NCI-H146 treated with DMSO at 0.1 percent for 48 hours (cell line): ENCODE data around the gene PLEKHG7.
A peak's percentile ranks its signal among the peaks of the same experiment; 100 is the strongest.
"Not testable (repeated sequence)": the region's sequence is repeated elsewhere in the genome, so short reads cannot be mapped to it uniquely, and the experiment has no call there.

Experiments
- DNase-seq: peaks from one replicate; lab custom pipeline; 2025; ENCODE audit not compliant: unreplicated experiment; lab: John Stamatoyannopoulos, UW

Gene PLEKHG7, protein sequence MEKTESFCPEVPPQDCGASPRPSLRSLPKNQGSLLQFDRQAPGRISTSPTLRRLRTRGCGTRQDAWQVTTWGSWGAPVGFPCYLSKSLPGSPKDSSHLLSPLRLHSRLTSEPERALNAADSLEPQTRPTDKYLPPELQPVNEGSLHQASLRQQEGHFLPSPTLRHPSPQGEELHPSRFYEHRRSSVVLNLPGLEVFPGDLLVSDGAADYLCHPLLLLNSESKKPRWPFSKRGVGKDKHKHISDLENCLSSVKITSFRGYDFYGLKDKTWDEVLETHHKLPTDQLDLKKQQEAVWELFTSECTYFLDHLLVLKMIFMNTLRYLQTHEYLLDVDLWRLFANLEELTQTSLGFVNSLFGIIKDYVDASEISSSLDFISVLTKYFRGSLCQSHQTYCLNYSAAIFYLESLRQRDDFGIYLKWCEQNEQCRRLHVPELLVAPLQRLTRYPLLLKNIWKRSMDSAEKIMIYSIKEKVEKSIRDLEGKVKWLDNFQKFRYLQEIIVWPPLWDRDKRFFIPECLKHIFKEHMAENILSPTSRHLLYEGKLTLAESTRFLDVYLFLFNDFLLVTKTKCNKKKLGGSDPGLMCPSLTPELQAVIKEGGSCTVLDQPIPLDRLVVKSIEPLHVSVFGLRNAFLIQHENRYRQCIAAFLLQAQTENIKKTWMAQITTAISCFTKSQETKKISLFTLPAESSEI

DNA sequence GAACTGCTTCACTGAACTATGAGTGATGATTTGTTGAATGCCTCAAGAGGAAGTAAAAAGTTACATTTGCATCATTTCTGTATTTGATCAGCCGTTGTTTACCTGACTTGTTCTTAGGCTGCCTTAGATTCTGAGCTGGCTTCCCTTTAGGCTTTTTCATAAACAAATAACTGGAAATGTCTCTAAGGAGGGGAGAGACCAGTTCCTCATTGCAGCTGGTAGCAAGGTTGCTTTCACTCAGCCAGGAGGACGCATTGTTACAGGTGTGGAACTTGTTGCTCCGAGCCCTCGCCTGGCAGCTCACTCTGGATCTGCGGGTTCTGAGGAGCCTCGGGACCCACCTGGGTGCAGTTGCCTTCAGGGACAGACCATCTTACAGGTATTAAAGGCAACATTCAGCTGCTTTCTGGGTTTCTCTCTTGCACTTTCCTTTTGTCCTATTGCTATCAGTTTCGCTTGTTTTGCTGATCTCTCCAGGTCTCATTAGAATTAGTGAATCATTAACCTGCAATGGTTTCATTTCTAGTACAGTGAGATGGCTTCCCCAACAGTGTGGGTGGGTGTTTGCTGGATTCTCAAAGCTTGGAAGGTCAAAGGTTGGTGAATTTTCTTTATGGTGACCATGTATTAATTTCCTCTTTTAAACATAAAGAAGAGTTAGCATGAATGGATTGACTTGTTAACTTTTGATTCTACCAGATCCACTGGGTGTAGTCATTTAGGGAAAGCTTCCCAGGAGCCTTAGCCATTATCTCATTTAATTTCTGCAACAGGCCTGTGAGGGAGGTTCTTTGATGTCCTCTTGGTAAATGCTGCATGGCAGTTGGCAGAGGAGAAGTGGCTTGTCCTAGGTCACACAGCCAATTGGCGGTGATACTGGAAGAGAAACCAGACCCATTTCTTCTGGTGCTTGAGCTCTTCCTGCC lies at the start of gene PLEKHG7:
TSS of gene PLEKHG7 (plus strand) at position 236 of the 926 bp plus-strand sequence. CDS start 3,643 bp downstream, outside the sequence.
- DNase-seq = no peak

DNA sequence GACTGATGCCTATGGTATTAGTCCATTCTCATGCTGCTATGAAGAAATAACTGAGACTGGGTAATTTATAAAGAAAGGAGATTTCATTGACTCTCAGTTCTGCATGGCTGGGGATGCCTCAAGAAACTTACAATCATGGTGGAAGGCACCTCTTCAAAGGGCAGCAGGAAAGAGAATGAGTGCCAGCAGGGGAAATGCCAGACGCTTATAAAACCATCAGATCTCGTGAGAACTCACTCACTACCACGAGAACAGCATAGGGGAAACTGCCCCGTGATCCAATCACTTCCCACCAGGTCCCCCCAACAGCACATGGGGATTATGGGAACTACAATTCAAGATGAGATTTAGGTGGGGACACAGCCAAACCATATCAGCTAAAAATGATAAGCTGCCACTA lies 48.5 kb upstream of the PLEKHG7 start:
- not testable (repeated sequence) for DNase-seq

DNA sequence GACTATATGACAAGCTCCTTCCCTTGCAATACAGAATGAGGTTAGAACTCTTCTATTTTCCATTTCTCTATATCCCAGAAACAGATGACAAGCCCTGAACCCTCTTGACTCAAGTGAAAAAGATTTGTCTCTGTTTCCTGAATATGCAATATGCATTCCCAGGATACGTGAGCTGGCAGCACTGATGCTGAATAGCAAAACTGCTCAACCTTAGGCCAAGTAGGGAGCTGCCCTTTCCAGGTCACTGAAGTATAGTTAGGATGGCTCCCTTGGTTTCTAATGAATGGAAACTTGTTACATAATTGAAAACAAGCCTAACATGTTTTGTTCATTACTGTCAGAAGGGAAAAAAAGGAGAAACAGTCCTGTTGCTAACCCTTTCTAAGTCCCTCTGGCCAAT lies 47.9 kb upstream of the PLEKHG7 start:
- no peak for DNase-seq

DNA sequence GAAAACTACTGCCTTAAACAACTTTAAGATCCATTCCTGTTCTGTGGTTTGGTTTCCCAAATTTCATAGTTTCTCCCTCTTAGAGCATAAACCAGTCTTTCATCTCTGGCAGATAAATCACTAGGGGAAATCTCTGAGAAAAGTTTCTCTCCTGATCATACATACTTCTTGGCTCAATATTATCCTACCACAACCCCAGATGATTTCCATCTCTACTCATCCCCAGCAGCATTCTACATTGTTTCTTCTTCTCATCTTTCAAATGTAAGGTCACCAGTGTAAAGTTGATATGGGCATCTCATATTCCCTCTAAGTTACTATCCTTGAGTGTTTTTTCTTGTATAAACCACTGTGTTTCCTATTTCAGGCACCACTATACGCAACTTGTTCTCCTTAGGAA lies 45.9 kb upstream of the PLEKHG7 start:
- no peak for DNase-seq

DNA sequence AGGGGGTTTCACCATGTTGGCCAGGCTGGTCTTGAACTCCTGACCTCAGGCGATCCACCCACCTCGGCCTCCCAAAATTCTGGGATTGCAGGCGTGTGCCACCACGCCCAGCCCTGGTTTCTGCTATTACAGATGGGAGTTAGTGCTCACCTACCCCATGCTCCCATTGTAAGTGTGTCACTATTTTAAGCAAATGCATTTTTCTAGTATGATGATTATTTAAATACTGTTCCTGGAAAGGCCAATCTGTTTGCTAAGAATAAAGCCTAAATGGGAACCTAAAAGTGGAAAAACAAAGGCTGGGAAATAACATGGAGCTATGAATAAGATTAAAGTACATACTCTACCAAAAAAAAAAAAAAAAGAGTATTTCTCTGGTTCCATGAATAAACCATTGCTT lies 45.0 kb upstream of the PLEKHG7 start:
- no peak for DNase-seq

DNA sequence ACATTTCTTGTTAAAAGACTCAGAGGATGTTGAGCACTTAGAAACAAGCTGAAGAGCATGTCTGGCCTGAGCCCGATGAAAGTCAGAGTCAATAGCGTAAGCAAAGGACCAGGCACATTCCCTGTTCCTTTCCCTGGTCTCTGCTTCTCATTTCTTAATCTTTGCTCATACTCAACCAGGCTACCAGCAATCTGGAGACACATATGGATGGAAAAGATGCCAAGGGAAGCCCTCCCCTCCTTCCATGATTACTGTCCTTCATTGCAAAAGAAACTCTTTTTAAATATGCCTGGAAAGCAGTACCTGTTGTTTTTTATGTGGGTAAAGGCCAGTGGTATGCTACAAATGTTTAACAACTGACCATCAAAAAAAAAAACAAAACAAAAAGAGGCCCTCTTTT lies 44.2 kb upstream of the PLEKHG7 start:
- no peak for DNase-seq

DNA sequence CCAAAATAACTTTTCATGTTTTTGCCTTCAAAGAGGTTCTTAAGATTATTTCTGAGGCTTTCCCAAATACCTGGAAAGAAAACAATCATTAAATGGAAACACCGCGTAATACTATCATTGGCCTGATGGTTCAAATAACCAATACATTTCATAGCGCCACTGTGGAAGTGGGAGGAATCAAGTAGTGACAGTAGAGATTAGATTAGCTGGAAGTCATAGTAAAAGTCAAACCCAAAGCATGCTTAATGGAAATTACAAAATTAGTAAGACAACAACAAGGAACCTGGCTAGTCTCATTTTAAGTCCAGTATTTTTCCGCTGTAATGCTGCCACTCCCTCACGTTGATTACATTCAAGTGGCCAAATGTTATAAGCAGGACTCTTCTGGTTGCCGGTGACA lies 41.5 kb upstream of the PLEKHG7 start:
- no peak for DNase-seq

DNA sequence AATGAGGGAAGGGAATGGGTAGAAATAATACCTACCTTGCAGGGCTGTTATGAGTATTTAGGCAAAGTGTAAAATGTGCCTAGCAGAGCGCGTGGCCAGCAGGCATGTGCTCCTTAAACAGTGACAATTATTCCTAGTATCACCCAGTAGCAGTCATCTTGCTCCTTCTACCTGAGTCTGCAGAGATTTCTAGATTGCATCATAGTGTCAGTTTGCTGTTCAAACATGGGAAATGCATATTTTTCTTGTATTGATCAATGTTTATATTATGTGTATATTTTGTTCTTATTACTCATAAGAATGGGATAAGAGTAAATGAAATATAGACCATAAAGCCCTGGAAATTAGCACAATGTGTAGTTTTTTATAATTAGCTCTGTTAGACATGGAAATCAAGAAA lies 37.3 kb upstream of the PLEKHG7 start:
- DNase-seq = no peak

DNA sequence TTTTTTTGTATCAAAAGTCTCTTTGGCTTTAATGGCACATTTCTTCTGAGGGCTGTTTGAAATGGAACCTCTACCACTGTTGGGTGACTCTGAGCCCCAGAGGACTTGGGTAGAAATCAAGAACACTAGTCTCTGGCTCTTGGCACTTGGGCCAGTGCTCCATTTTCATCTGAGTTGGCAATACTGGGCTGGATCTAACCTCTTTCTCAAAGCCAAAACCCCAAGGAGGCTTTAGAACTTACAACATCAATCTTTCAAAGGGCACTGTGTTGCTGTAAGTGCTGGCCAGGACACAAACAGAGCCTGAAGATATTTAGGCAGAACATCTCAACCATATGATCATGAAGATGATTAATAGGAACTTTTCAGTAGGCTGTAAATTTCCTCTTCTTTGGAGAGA lies 34.0 kb upstream of the PLEKHG7 start:
- no peak for DNase-seq

DNA sequence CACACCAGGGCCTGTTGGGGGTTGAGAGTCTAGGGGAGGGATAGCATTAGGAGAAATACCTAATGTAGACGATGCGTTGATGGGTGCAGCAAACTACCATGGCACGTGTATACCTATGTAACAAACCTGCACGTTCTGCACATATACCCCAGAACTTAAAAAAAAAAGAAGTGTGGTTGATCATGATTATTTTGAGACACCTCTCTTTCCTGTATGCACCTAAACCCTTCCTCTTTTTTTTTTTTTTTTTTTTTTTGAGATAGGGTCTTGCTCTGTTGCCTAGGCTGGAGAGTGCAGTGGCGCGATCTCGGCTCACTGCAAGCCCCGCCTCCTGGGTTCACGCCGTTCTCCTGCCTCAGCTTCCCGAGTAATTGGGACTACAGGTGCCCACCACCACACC lies 31.3 kb upstream of the PLEKHG7 start:
- DNase-seq = not testable (repeated sequence)

DNA sequence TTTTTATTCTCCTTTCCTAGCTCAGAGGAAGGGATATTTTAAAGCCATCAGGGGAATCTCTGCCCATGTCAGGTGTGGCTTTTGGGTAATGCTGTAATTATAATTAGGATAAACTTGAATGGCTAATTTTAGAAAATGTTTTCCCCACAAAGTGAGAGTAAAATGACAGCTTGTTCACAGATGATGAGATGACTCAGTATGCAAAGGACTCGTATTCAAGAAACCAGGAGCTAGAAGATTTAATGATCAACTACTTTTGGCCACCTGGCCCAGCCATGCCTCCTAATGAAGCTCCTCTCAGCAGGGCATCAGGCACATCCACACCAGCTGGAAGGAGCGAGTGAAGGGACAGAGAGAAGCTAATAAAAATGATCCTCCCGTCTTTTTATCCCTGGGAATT lies 29.0 kb upstream of the PLEKHG7 start:
- DNase-seq = no peak

DNA sequence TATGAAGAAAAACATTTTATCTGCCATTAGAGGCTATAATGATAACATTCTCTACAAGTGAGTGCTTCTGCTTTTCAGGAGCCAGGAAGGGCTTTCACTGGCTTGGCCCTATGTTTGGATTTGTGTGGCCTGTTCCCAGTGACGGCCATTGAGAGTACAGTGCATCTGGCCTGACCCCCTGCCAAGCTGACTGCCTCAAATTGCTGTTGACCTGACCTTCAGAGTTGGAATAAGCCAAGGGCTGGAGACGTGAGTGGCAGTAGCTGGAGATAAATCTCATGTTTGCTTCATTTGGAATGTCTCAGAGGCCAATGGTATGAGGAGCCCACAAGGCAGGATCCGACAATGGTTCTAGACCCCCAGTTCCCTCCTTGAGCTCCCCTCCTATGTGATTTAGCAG lies 28.3 kb upstream of the PLEKHG7 start:
- DNase-seq = no peak

DNA sequence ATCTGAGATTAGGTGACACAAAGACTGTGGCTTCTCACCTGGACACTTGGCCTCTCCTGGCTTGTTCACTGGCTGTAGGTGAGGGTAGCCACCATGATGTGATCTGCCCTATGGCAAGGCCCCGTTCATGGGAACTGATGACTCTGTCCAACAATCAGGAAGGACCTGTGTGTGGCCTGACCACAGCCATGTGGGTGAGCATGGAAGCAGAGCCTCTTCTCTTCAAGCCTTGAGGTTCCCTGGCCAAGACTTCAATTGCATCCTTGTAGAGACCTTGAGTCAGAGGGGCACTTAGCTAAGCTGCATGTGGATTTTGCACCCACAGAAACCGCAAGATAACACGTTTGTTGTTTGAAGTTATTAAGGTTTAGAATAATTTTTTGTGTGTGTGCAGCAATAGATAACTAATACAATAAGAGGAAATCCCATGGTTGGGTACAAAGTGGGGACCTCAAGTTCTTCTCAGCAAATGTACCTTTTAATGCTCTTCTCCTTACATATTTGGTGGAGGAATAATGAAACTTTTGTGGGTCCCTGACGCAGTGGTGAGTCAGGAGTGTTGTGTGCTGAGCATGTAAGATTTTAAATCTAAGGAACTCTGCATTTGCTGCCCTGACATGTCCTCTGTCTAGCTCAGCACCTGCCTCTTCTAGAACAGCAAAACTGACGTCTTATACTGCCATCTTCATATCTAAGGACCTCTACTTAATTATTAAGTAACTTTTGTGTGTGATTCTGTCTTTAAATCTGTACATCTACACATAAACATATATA lies 27.5 kb upstream of the PLEKHG7 start:
- no peak for DNase-seq

DNA sequence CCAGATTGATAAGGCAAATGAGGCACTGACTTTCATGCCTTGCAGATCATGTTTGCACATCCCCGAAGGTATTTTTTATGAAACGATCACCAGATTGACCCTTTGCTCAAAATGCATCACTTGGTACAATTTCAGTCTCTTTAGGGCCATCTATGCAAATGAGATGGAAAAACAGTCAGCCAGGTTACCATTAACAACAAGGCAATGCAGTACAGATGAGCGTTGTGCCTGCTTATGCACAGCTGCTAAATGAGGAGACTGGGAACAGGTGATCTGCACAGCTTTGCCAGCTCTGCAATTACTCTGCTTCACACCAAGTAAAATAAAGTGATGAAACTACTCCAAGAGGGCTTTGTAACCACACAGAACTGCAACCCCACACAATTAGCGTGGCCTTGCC lies 26.1 kb upstream of the PLEKHG7 start:
- DNase-seq = no peak

DNA sequence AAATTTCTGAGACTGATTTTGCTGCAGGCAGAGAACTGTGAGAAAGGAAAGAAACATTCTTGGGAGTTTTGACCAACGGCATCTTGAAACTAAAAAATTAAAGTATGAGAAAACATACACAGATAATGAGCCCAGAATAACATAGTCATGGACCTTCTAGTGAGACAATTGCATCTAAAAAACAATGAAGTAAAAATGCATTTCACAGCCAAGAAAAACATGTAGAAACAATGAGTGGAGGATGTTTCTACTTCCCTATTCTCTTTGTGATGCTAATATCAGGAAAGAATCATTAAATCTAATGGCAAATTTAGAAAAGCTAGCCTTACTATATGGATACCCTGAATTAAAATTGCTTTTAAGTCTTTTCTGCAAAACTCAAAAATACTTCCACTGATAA lies 12.2 kb upstream of the PLEKHG7 start:
- no peak for DNase-seq

DNA sequence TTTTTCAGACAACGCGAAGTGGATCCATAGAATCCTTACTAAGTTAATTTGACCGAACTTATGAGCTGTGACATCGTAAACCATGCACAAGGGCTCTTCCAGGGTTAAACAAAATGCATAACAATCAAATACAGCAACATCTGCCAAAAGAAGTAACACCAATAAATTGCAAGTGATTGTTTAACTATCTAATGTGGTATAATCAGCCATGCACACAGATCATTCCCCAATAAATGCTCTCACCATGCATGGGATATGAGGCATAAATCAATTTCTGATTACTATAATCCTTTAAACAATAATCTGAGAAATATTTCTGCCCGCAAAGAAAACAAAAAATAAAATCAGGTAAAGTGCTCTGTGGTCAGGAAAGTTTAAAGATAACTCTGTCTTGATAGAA lies 7.7 kb upstream of the PLEKHG7 start:
- DNase-seq = no peak

DNA sequence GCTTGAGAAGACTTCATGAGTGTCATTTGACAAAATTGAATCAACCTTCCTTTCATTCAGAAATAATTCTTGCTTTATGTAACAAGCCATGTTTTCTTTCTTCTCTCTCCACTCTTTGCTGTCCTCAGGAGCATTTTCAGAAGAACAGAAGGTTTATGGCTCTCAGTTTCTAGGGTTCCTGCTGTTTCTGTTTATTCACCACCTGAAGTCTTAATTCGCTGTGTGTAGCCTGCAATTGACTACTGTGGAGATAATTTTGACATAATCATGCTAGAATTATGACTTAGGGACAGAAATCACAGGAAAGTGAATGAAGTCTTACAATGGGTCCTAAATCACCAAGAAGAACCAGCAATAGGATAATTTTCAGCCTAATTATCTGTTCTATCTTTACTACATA lies 7.2 kb upstream of the PLEKHG7 start:
- DNase-seq = peak; percentile 82

DNA sequence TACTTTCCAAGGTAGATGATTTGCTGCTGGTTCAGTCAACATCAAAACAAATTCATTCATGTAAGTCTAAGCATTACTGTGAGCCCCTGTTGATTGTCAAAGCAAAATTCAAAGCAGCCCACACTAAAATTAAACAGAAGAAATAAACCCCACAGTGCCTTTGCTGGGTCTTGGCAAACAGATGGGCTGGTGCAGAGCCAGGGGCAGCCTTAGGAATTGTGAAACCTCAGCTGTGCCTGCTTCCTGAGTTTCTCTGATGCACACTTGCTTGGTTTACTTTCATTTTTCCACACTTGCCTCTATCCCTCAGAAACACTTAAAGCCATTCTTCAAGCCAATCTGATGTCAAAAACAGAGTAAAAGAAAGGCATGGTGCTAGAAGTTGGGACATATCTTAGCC lies 6.6 kb upstream of the PLEKHG7 start:
- DNase-seq = no peak

DNA sequence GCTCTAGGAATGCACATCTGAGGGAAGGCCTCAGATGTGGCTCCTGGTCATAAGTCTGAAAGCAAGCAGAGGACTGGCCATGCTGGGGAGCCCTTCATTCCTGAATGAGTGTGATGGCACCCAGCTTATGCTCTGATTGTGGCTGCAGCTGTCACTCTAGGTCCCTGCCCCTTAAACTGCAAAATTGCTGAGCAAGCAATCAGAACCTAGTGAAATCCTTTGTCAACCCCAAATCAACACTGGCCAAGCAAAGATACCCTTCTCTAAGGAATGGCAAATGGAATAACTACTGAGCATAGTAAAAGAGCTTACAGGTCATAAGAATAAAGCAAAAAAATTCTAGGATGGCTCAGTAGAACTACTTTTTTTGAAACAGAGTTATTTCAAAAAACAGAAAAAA lies 4.3 kb upstream of the PLEKHG7 start:
- DNase-seq = no peak

DNA sequence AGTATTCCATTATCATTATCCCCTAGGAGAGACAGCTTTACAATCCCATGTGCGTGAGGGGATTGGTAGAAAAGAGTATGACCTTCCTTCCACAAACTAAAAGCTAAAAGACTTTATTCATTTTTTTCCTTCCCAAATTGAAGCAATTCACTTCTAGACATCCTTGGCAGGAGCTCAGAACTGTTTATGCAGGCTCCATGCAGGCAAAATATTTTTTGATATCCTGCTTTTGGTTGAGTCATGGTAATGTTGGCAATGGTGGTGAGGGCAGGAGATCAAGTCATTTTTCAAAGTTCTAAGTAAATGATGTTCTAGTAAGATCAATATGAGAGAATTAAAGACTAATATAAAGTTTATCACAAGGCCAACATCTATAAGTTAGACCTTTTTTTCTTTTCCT lies 1.3 kb upstream of the PLEKHG7 start:
- no peak for DNase-seq

DNA sequence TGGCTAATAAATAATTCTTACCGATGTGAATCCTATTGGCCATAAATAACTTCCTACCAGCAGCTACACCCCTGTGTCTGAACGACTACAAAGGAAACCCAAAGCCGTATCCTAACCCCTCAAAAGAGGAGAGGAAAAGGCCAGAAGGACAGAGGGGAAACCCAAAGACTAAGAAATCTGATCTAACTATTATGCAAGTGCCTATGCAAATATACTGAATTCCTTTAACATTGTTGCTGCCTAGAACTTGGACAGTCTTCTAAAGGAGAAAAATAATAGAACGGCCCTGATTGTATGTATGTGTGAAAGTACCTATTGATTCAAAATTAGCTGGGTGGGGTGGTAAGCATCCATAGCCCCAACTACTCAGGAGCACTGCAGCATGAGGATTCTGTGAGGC lies 997 bp downstream of the PLEKHG7 start:
- DNase-seq = no peak
